Gastroesophageal sphincter (tissue), 4 donors: ENCODE measurements around the gene IYD. TPM values are rescaled to one million over a fixed set of nuclear protein-coding genes. Genes with fewer than 3 reads are reported as not detected.

Experiments used
- ATAC-seq: fragments of 150-250 bp; one replicate; pipeline ENCODE4 v1.9.1; 2016; ENCODE audit warnings: mild to moderate bottlenecking, moderate library complexity
- H3K27ac ChIP-seq, 4 donors: fragments of 200-600 bp; sonication (generic) in 3 of 4; 1 replicate in 3 of 4; 2 replicates in 1 of 4; pipeline ENCODE4 v1.5.1; 2016 to 2019
- H3K27me3 ChIP-seq: fragments of 200-600 bp; sonication (generic); one replicate; pipeline ENCODE4 v1.5.1; 2019
- H3K36me3 ChIP-seq, 2 donors: fragments of 200-600 bp; sonication (generic); one replicate each; pipeline ENCODE4 v1.5.1; 2019; ENCODE audit warnings: control low read depth in 1 of 2
- H3K4me1 ChIP-seq, 3 donors: fragments of 200-600 bp; sonication (generic); 1 replicate in 2 of 3; 2 replicates in 1 of 3; pipeline ENCODE4 v1.5.1; 2016 to 2019; ENCODE audit warnings: control low read depth in 2 of 3
- H3K4me3 ChIP-seq, 2 donors: fragments of 200-600 bp; sonication (generic); one replicate each; pipeline ENCODE4 v1.5.1; 2019; ENCODE audit warnings: mild to moderate bottlenecking in 1 of 2, moderate library complexity in 1 of 2
- H3K9me3 ChIP-seq, 3 donors: fragments of 200-600 bp; sonication (generic); one replicate each; pipeline ENCODE4 v1.5.1; 2017 to 2019; ENCODE audit warnings: control low read depth in 2 of 3
- EP300 ChIP-seq: sonication (generic); formaldehyde crosslinking; IDR thresholded peaks from one replicate; pipeline ENCODE4 v1.6.1; 2017; ENCODE audit warnings: antibody characterized with exemption, mild to moderate bottlenecking
- POLR2A ChIP-seq, 2 donors: fragments of 450-650 bp; IDR thresholded peaks; one replicate each; pipeline ENCODE4 v1.6.1; 2017; ENCODE audit warnings: antibody characterized with exemption in 2 of 2, mild to moderate bottlenecking in 2 of 2, moderate library complexity in 1 of 2
- POLR2AphosphoS5 ChIP-seq: sonication (generic); formaldehyde crosslinking; IDR thresholded peaks from one replicate; pipeline ENCODE4 v1.6.1; 2017; ENCODE audit warnings: antibody characterized with exemption
- WGBS, 2 donors: methylation state at CpG; one replicate each; pipeline ENCODE4 v1.1.5; 2018; ENCODE audit warnings: low coverage in 1 of 2; 5-methylcytosine and 5-hydroxymethylcytosine counted together
- total RNA-seq, 4 donors: library from RNA; depleted of rRNA; stranded (reverse); fragments of >200 nt; gene quantifications; one replicate each; pipeline ENCODE4 v1.1.0, GENCODE V29; 2016
- TF ChIP-seq, protein P1 (sequence below), 4 experiments: fragments of 200-600 bp in 2 of 4; fragments of 450-650 bp in 2 of 4; sonication (generic) in 1 of 4; IDR thresholded peaks; one replicate each; pipeline ENCODE4 v1.5.1; 2017 to 2019; ENCODE audit warnings: antibody characterized with exemption in 4 of 4, mild to moderate bottlenecking in 2 of 4, moderate library complexity in 2 of 4

The IYD gene
- total RNA-seq, 4 donors from 2014 or later = not detected

- H3K27me3 ChIP-seq = no peaks in the 10 kb centered on the region
- ATAC-seq = no peak
- H3K4me3 ChIP-seq = no peak overlapping the region
- H3K27ac ChIP-seq = no peak overlapping the region
- WGBS, 2 donors = 60 to 80% methylated on average over 1 of the region's 4 CpGs
- H3K36me3 ChIP-seq = no peaks in the 10 kb centered on the region
- TF ChIP-seq, protein P1, sequence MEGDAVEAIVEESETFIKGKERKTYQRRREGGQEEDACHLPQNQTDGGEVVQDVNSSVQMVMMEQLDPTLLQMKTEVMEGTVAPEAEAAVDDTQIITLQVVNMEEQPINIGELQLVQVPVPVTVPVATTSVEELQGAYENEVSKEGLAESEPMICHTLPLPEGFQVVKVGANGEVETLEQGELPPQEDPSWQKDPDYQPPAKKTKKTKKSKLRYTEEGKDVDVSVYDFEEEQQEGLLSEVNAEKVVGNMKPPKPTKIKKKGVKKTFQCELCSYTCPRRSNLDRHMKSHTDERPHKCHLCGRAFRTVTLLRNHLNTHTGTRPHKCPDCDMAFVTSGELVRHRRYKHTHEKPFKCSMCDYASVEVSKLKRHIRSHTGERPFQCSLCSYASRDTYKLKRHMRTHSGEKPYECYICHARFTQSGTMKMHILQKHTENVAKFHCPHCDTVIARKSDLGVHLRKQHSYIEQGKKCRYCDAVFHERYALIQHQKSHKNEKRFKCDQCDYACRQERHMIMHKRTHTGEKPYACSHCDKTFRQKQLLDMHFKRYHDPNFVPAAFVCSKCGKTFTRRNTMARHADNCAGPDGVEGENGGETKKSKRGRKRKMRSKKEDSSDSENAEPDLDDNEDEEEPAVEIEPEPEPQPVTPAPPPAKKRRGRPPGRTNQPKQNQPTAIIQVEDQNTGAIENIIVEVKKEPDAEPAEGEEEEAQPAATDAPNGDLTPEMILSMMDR (IDR thresholded peaks at IDR 0.05) = no peak
- TF ChIP-seq POLR2AphosphoS5 (no peak), POLR2A (IDR thresholded peaks at IDR 0.05) (no peak), EP300 (no peak)
- peaks cover 0 to 6% (median 0%) of the 10 kb centered on the region in 3 donors for H3K4me1 ChIP-seq
- H3K9me3 ChIP-seq = no peaks in the 10 kb centered on the region
Observed at GRCh38 chr6:150377211-150377781, 8.5 kb downstream of the IYD start.

- H3K36me3 ChIP-seq = no peaks in the 10 kb centered on the region
- no peaks in the 10 kb centered on the region for H3K9me3 ChIP-seq
- no peaks in the 10 kb centered on the region for H3K27me3 ChIP-seq
- no peak overlapping the region for H3K27ac ChIP-seq
- H3K4me1 ChIP-seq = peaks cover 0 to 6% (median 0%) of the 10 kb centered on the region in 3 donors
- no peak overlapping the region for H3K4me3 ChIP-seq
- no peak for ATAC-seq
- WGBS, 2 donors = 67 to 100% methylated on average over 1 of the region's 1 CpG
- TF ChIP-seq EP300 = no peak
- TF ChIP-seq POLR2AphosphoS5 = no peak
- TF ChIP-seq, protein P1 (IDR thresholded peaks at IDR 0.05) = no peak
- TF ChIP-seq POLR2A (IDR thresholded peaks at IDR 0.05) = no peak
Observed at GRCh38 chr6:150380256-150380655, 11.4 kb downstream of the IYD start.

GRCh38 chr6:150382171-150382570, 13.4 kb downstream of the IYD start:
- H3K4me3 ChIP-seq = no peak overlapping the region
- peaks cover 0 to 5% (median 0%) of the 10 kb centered on the region in 3 donors for H3K4me1 ChIP-seq
- H3K27me3 ChIP-seq = peaks cover 4% of the 10 kb centered on the region
- H3K36me3 ChIP-seq = no peaks in the 10 kb centered on the region
- no peak overlapping the region for H3K27ac ChIP-seq
- no peaks in the 10 kb centered on the region for H3K9me3 ChIP-seq
- WGBS, 2 donors = 80 to 83% methylated on average over 2 to 3 of the region's 4 CpGs
- ATAC-seq = no peak
- TF ChIP-seq POLR2A (IDR thresholded peaks at IDR 0.05) (no peak), POLR2AphosphoS5 (no peak), EP300 (no peak)
- TF ChIP-seq, protein P1 (IDR thresholded peaks at IDR 0.05) = no peak

DNA sequence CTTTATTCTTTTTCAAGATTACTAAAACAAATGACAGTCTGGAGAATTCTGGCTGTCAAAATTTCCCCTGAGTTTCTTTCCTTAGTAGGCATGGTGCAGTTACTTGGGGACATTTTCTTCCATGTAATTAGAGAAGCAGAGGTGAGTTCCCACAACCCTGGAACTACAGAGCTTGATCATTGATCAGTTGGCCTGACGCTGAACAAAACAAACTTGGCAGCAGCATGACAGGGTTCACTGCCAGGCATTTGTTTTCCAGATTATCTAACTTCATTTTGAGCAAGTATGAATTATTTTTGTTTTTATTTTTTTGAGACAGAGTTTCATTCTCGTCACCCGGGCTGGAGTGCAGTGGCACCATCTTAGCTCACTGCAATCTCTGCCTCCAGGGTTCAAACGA, 22.6 kb downstream of the IYD start:
- no peaks in the 10 kb centered on the region for H3K9me3 ChIP-seq
- ATAC-seq = no peak

GRCh38 chr6:150391890-150392289, 23.1 kb downstream of the IYD start:
- Histone ChIP-seq H3K36me3 (no peaks in the 10 kb centered on the region), H3K27ac (no peak overlapping the region), H3K4me3 (no peak overlapping the region), H3K27me3 (peaks cover 9% of the 10 kb centered on the region), H3K9me3 (no peaks in the 10 kb centered on the region), H3K4me1 (no peaks in the 10 kb centered on the region)
- WGBS, 2 donors = 56 to 89% methylated on average over 3 of the region's 3 CpGs
- no peak for ATAC-seq
- TF ChIP-seq EP300 (no peak), POLR2AphosphoS5 (no peak), POLR2A (IDR thresholded peaks at IDR 0.05) (no peak)
- TF ChIP-seq, protein P1 (IDR thresholded peaks at IDR 0.05) = no peak

More for the DNA sequence above, 22.6 kb downstream of the IYD start:
- no peak for TF ChIP-seq POLR2A (IDR thresholded peaks at IDR 0.05)
- no peak for TF ChIP-seq POLR2AphosphoS5
- TF ChIP-seq, protein P1 (IDR thresholded peaks at IDR 0.05) = no peak
- TF ChIP-seq EP300 = no peak
- Histone ChIP-seq H3K27me3 (peaks cover 12% of the 10 kb centered on the region), H3K36me3 (no peaks in the 10 kb centered on the region), H3K27ac (no peak overlapping the region), H3K4me3 (no peak overlapping the region), H3K4me1 (no peaks in the 10 kb centered on the region)
- 81 to 82% methylated on average over 1 to 4 of the region's 4 CpGs for WGBS, 2 donors
